Effector memory CD8-positive, alpha-beta T cell (primary cell): ENCODE results near the gene HDGFL1.

ENCODE experiments used
- ATAC-seq: fragments of 150-1000 bp; cut with Tn5 transposase; replicated peaks from 2 replicates; pipeline ENCODE4 v1.10.0; 2021; ENCODE audit warnings: mild to moderate bottlenecking, moderate library complexity
- DNase-seq, 3 experiments: peaks; one replicate each; pipeline ENCODE4 v3.0.0; 2021
- H3K27ac Mint-ChIP-seq, 2 donors: one replicate each; pipeline ENCODE4 v1.8.0; 2022; ENCODE audit warnings: mild to moderate bottlenecking in 2 of 2, mixed read lengths in 2 of 2, moderate library complexity in 2 of 2
- H3K27me3 Mint-ChIP-seq, 2 donors: one replicate each; pipeline ENCODE4 v1.8.0; 2022; ENCODE audit warnings: mixed read lengths in 2 of 2
- H3K36me3 Mint-ChIP-seq: one replicate; pipeline ENCODE4 v1.8.0; 2022; ENCODE audit warnings: mild to moderate bottlenecking, moderate library complexity, mixed read lengths; ENCODE audit not compliant: insufficient read depth
- H3K4me1 Mint-ChIP-seq, 2 donors: one replicate each; pipeline ENCODE4 v1.8.0; 2022; ENCODE audit warnings: low read depth in 2 of 2, mixed read lengths in 2 of 2
- H3K4me3 Mint-ChIP-seq, 2 donors: one replicate each; pipeline ENCODE4 v1.8.0; 2022; ENCODE audit warnings: mild to moderate bottlenecking in 2 of 2, mixed read lengths in 2 of 2, moderate library complexity in 2 of 2
- H3K9me3 Mint-ChIP-seq, 2 donors: one replicate each; pipeline ENCODE4 v1.8.0; 2022; ENCODE audit warnings: mixed read lengths in 2 of 2

Gene HDGFL1

GRCh38 chr6:22568854-22569253 lies 512 bp upstream of the HDGFL1 start:
- Mint-ChIP-seq H3K4me3 (no peak overlapping the region), H3K9me3 (peaks cover 0 to 7% of the 10 kb centered on the region in 2 donors), H3K36me3 (no peaks in the 10 kb centered on the region), H3K27ac (no peak overlapping the region), H3K4me1 (no peaks in the 10 kb centered on the region), H3K27me3 (no peaks in the 10 kb centered on the region)
- ATAC-seq (no peak), DNase-seq (no peak)

- H3K27me3 Mint-ChIP-seq, result no peaks in the 10 kb centered on the region
- H3K36me3 Mint-ChIP-seq, result no peaks in the 10 kb centered on the region
- ATAC-seq (no peak), DNase-seq (no peak)
- H3K4me3 Mint-ChIP-seq, result no peak overlapping the region
- peaks cover 0 to 7% of the 10 kb centered on the region in 2 donors for H3K9me3 Mint-ChIP-seq
- no peak overlapping the region for H3K27ac Mint-ChIP-seq
- no peaks in the 10 kb centered on the region for H3K4me1 Mint-ChIP-seq
These were observed 802 bp downstream of the HDGFL1 start for GRCh38 chr6:22570185-22570551.

GRCh38 chr6:22575190-22575589 lies 5.8 kb downstream of the HDGFL1 start:
- Mint-ChIP-seq H3K27ac (no peak overlapping the region), H3K9me3 (peaks cover 2 to 16% of the 10 kb centered on the region in 2 donors), H3K4me3 (no peak overlapping the region), H3K27me3 (no peaks in the 10 kb centered on the region), H3K4me1 (no peaks in the 10 kb centered on the region), H3K36me3 (no peaks in the 10 kb centered on the region)
- no peak for ATAC-seq
- DNase-seq, result no peak

DNA sequence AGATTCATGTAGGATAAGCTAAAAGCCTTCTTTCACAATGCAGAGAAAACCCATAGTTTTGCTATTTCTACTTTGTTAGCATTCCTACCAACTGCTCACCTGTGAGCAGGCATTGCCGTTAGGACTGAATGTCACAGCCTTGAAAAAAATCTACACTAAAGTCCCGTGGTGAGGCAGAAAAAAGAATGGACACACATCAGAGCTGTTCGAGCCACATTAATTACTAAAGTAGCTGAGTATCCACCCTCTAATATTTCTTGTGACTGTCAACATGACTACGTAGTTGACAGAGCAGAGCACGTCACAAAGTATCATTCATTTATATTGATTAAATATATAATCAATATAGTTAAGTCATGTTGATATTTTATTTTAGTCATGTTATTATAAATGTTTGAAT lies 10.1 kb downstream of the HDGFL1 start:
- no peak overlapping the region for H3K27ac Mint-ChIP-seq
- no peaks in the 10 kb centered on the region for H3K36me3 Mint-ChIP-seq
- no peak for ATAC-seq
- H3K4me1 Mint-ChIP-seq, result no peaks in the 10 kb centered on the region
- no peaks in the 10 kb centered on the region for H3K27me3 Mint-ChIP-seq
- H3K9me3 Mint-ChIP-seq, result peaks cover 2 to 16% of the 10 kb centered on the region in 2 donors
- no peak overlapping the region for H3K4me3 Mint-ChIP-seq
- DNase-seq, result no peak

DNA sequence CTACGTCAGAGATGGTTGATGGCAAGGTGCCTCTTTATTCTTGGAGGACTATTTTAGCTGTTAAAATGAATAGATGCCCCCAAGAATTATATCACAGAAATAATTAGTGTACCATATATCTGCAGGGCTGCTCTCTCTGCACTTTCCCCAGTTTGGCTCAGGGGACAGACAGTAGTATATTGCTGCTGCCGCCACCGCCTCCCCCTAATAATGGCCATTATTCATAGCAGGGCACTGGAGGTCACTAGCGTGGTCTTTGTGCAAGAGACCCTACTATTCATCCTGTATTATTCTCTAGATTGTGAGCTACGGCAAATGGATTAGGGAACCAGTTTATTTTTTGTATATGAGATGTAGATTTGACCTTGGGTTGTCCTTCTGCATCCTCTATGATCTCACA lies 11.0 kb downstream of the HDGFL1 start:
- peaks cover 2 to 16% of the 10 kb centered on the region in 2 donors for H3K9me3 Mint-ChIP-seq
- H3K4me1 Mint-ChIP-seq, result no peaks in the 10 kb centered on the region
- H3K27ac Mint-ChIP-seq, result no peak overlapping the region
- no peak overlapping the region for H3K4me3 Mint-ChIP-seq
- H3K27me3 Mint-ChIP-seq, result no peaks in the 10 kb centered on the region
- ATAC-seq (no peak), DNase-seq (no peak)
- H3K36me3 Mint-ChIP-seq, result no peaks in the 10 kb centered on the region

GRCh38 chr6:22582417-22583205 lies 13.2 kb downstream of the HDGFL1 start:
- ATAC-seq (no peak), DNase-seq (no peak)
- Mint-ChIP-seq H3K27me3 (no peaks in the 10 kb centered on the region), H3K4me1 (no peaks in the 10 kb centered on the region), H3K9me3 (peaks cover 4 to 8% of the 10 kb centered on the region in 2 donors), H3K4me3 (no peak overlapping the region), H3K27ac (no peak overlapping the region), H3K36me3 (no peaks in the 10 kb centered on the region)

DNA sequence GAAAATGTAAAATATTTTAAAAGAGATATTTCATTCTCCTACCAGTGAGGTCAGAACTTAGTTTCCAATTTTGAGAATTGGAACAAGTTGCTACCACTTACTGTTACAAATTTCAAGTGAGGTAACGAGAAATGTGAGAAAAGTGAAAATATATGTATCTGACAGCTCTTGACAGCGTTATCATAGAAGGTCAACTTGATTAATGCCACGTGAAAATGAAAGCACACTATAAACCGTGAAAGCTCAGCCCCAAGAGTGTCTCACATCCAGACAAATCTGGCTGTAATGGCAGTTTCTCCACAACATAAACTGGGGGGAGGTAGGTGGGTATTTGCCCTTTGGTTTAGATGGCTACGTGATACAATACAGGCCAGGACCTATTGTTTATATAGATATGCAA lies 13.9 kb downstream of the HDGFL1 start:
- H3K36me3 Mint-ChIP-seq, result no peaks in the 10 kb centered on the region
- DNase-seq, result no peak
- no peak for ATAC-seq
- H3K4me3 Mint-ChIP-seq, result no peak overlapping the region
- peaks cover 4 to 6% of the 10 kb centered on the region in 2 donors for H3K9me3 Mint-ChIP-seq
- no peaks in the 10 kb centered on the region for H3K4me1 Mint-ChIP-seq
- no peaks in the 10 kb centered on the region for H3K27me3 Mint-ChIP-seq
- no peak overlapping the region for H3K27ac Mint-ChIP-seq

DNA sequence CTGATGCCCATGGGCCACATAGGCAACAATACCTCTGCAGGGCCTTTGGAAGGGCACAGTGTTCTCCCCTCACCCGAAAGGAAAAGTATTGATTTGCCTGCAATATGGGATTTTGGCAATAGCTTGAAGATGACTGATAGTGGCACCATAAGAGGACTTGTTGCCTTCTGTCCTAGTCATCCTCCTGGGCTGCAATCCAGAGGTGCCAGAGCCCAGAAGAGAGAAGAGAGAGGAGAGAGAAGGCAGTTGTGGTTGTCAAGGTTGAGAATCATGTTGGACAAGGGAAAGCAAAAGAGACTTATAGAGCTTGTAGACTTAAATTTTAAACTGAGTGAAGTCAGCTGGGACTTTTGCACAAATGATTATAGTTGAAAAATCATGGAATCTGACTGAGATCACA lies 14.6 kb downstream of the HDGFL1 start:
- no peak for DNase-seq
- Mint-ChIP-seq H3K27ac (no peak overlapping the region), H3K4me3 (no peak overlapping the region), H3K9me3 (peaks cover 4 to 6% of the 10 kb centered on the region in 2 donors), H3K36me3 (no peaks in the 10 kb centered on the region), H3K27me3 (no peaks in the 10 kb centered on the region), H3K4me1 (no peaks in the 10 kb centered on the region)
- ATAC-seq, result no peak

DNA sequence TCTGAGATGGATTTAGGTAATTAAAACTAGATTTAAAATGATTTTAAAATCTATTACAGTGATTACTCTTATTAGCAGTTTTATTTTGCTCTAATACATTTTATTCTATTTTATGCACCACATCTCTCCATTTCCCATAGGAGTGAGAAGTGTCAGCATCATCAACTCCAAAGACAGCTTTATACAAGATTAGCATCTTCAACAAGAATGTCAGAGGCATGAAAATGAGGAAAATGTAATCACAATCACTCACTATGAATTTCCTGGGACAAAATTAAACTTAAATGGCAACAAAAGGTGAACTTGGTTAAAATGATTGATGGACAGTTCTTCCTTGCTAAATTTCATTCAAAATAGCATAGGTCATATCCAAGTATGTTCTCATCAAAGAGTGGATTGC lies 19.8 kb downstream of the HDGFL1 start:
- no peak overlapping the region for H3K4me3 Mint-ChIP-seq
- DNase-seq (no peak), ATAC-seq (no peak)
- no peaks in the 10 kb centered on the region for H3K27me3 Mint-ChIP-seq
- H3K36me3 Mint-ChIP-seq, result no peaks in the 10 kb centered on the region
- H3K4me1 Mint-ChIP-seq, result no peaks in the 10 kb centered on the region
- peaks cover 3 to 6% of the 10 kb centered on the region in 2 donors for H3K9me3 Mint-ChIP-seq
- H3K27ac Mint-ChIP-seq, result no peak overlapping the region

DNA sequence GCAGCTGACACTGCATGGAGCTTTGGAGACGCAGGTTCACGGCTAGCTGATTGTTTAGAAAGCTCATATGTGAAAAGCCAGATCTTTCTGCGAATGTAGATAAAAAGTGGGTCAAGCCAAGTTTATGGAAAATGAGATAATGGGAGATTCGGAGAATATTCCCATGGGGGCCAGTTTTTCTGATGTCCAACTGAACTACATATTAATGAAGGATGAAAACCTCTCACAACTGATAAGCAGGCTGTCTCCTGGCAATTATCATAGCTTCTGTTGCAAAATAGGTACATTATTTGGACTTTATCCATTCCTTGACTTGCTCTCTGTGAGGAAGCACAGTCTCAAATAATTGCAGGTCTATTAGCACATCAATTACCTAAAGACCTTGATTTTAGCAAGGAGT lies 21.1 kb downstream of the HDGFL1 start:
- ATAC-seq, result no peak
- H3K9me3 Mint-ChIP-seq, result peaks cover 6 to 12% of the 10 kb centered on the region in 2 donors
- no peak overlapping the region for H3K4me3 Mint-ChIP-seq
- H3K27ac Mint-ChIP-seq, result no peak overlapping the region
- no peak for DNase-seq
- no peaks in the 10 kb centered on the region for H3K4me1 Mint-ChIP-seq
- H3K27me3 Mint-ChIP-seq, result no peaks in the 10 kb centered on the region
- H3K36me3 Mint-ChIP-seq, result no peaks in the 10 kb centered on the region

- DNase-seq (no peak), ATAC-seq (no peak)
- H3K36me3 Mint-ChIP-seq, result no peaks in the 10 kb centered on the region
- H3K27ac Mint-ChIP-seq, result no peak overlapping the region
- H3K9me3 Mint-ChIP-seq, result peaks cover 10 to 24% of the 10 kb centered on the region in 2 donors
- H3K4me1 Mint-ChIP-seq, result no peaks in the 10 kb centered on the region
- H3K27me3 Mint-ChIP-seq, result no peaks in the 10 kb centered on the region
- no peak overlapping the region for H3K4me3 Mint-ChIP-seq
These were observed 24.5 kb downstream of the HDGFL1 start for GRCh38 chr6:22593895-22594294.

DNA sequence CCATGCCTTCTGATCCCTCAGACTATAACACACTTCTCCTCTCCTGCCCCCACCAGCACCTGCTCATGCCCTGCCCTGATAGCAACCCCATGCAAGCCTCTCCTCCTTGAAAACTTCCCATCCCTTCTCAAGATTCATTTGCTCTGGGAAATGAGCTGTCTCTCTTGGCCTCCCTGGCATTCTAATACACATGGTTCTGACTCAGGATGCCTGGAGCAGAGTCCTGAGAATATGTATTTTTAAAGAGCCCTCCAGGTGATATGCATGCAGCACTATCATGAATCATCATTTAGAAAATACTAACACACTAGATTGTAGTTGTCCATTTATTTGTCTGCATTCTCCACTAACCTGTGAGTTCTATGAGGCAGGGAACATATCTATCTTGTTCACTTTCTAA lies 26.6 kb downstream of the HDGFL1 start:
- Mint-ChIP-seq H3K4me3 (no peak overlapping the region), H3K27me3 (no peaks in the 10 kb centered on the region), H3K9me3 (peaks cover 10 to 24% of the 10 kb centered on the region in 2 donors), H3K4me1 (no peaks in the 10 kb centered on the region), H3K36me3 (no peaks in the 10 kb centered on the region), H3K27ac (no peak overlapping the region)
- DNase-seq, result no peak
- no peak for ATAC-seq

- no peak for DNase-seq
- Mint-ChIP-seq H3K27me3 (no peaks in the 10 kb centered on the region), H3K4me3 (no peak overlapping the region), H3K36me3 (no peaks in the 10 kb centered on the region), H3K9me3 (peaks cover 13 to 32% of the 10 kb centered on the region in 2 donors), H3K4me1 (no peaks in the 10 kb centered on the region), H3K27ac (no peak overlapping the region)
- no peak for ATAC-seq
These were observed 29.0 kb downstream of the HDGFL1 start for GRCh38 chr6:22598339-22598738.

- Mint-ChIP-seq H3K4me3 (no peak overlapping the region), H3K36me3 (no peaks in the 10 kb centered on the region), H3K27me3 (no peaks in the 10 kb centered on the region), H3K9me3 (peaks cover 10 to 36% of the 10 kb centered on the region in 2 donors), H3K4me1 (no peaks in the 10 kb centered on the region), H3K27ac (no peak overlapping the region)
- DNase-seq (no peak), ATAC-seq (no peak)
These were observed 30.7 kb downstream of the HDGFL1 start for GRCh38 chr6:22600059-22600458.
